Stimulated activated naive CD8-positive, alpha-beta T cell treated with anti-CD3 and anti-CD28 coated beads, Interleukin-15, Interleukin-2, amounts not matched to agents 100 ng/mL and 50 ng/mL, for 24 hours (primary cell): ENCODE data around the gene TMEM184A.

Experiments
- H3K27ac Mint-ChIP-seq: one replicate; pipeline ENCODE4 v1.8.0; 2021; ENCODE audit warnings: mild to moderate bottlenecking, mixed read lengths
- H3K27me3 Mint-ChIP-seq: one replicate; pipeline ENCODE4 v1.8.0; 2021; ENCODE audit warnings: mixed read lengths
- H3K36me3 Mint-ChIP-seq: one replicate; pipeline ENCODE4 v1.8.0; 2021; ENCODE audit warnings: low read depth, mixed read lengths
- H3K4me1 Mint-ChIP-seq: one replicate; pipeline ENCODE4 v1.8.0; 2021; ENCODE audit warnings: low read depth, mixed read lengths
- H3K4me3 Mint-ChIP-seq: one replicate; pipeline ENCODE4 v1.8.0; 2021; ENCODE audit warnings: mild to moderate bottlenecking, mixed read lengths
- H3K9me3 Mint-ChIP-seq: one replicate; pipeline ENCODE4 v1.8.0; 2021; ENCODE audit warnings: mixed read lengths

Gene TMEM184A

DNA sequence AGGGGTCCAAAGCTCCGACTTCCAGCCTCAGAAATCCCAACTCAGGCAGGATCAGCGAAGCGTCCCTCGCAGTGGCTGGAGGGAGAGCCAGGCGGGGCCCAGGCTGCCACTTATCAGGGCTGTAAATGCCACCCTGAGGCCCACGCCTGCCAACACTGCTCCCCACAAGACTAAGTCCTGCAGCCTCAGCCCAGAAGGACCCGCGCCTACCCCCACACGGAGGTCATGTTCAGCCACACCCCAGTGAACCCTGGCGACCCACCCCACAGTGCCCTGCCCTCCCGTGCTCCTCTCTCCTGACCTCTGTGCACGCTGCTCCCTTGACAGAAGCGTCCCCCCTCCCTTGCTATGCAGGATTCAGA, 10.7 kb upstream of the TMEM184A start:
- Mint-ChIP-seq H3K27me3 (no peaks in the 10 kb centered on the region), H3K27ac (no peak overlapping the region), H3K9me3 (no peaks in the 10 kb centered on the region), H3K4me1 (peaks cover 34% of the 10 kb centered on the region), H3K4me3 (no peak overlapping the region), H3K36me3 (peaks cover 28% of the 10 kb centered on the region)

GRCh38 chr7:1564603-1565022, 8.6 kb upstream of the TMEM184A start:
- no peak overlapping the region for H3K27ac Mint-ChIP-seq
- no peaks in the 10 kb centered on the region for H3K27me3 Mint-ChIP-seq
- peaks cover 25% of the 10 kb centered on the region for H3K4me1 Mint-ChIP-seq
- peaks cover 28% of the 10 kb centered on the region for H3K36me3 Mint-ChIP-seq
- no peaks in the 10 kb centered on the region for H3K9me3 Mint-ChIP-seq
- no peak overlapping the region for H3K4me3 Mint-ChIP-seq

DNA sequence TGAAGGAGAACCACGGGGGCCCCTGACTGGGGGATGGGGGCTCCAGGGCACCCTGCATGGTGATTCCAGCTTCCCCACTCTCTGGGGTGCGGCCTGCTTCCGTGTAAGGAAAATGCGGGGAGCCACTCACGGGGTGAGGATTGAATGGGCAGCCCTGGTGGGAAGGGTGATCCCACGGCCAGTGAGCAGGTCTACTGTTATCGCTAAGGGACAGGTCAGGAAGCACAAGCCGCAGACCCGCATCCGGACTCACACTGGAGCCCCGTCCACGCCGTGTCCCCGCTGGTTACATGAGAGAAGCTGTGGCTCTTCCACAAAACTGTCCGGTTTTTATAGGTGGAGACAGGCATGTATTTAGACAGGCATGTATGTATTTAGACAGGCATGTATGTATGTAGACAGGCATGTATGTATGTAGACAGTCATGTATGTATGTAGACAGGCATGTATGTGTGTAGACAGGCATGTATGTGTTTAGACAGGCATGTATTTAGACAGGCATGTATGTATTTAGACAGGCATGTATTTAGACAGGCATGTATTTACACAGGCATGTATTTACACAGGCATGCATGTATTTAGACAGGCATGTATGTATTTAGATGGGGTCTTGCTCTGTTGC, 8.1 kb upstream of the TMEM184A start:
- Mint-ChIP-seq H3K4me1 (peaks cover 23% of the 10 kb centered on the region), H3K36me3 (peaks cover 27% of the 10 kb centered on the region), H3K4me3 (no peak overlapping the region)

GRCh38 chr7:1562597-1563051, 6.6 kb upstream of the TMEM184A start:
- Mint-ChIP-seq H3K4me1 (peaks cover 10% of the 10 kb centered on the region), H3K4me3 (no peak overlapping the region), H3K9me3 (no peaks in the 10 kb centered on the region), H3K27ac (no peak overlapping the region), H3K27me3 (no peaks in the 10 kb centered on the region), H3K36me3 (peaks cover 14% of the 10 kb centered on the region)

More for the DNA sequence above, 8.1 kb upstream of the TMEM184A start:
- Mint-ChIP-seq H3K27me3 (no peaks in the 10 kb centered on the region), H3K27ac (no peak overlapping the region), H3K9me3 (no peaks in the 10 kb centered on the region)

GRCh38 chr7:1562116-1562515, 6.1 kb upstream of the TMEM184A start:
- no peaks in the 10 kb centered on the region for H3K27me3 Mint-ChIP-seq
- H3K4me1 Mint-ChIP-seq, result peaks cover 5% of the 10 kb centered on the region
- no peak overlapping the region for H3K4me3 Mint-ChIP-seq
- H3K36me3 Mint-ChIP-seq, result peaks cover 9% of the 10 kb centered on the region
- H3K27ac Mint-ChIP-seq, result no peak overlapping the region
- no peaks in the 10 kb centered on the region for H3K9me3 Mint-ChIP-seq

DNA sequence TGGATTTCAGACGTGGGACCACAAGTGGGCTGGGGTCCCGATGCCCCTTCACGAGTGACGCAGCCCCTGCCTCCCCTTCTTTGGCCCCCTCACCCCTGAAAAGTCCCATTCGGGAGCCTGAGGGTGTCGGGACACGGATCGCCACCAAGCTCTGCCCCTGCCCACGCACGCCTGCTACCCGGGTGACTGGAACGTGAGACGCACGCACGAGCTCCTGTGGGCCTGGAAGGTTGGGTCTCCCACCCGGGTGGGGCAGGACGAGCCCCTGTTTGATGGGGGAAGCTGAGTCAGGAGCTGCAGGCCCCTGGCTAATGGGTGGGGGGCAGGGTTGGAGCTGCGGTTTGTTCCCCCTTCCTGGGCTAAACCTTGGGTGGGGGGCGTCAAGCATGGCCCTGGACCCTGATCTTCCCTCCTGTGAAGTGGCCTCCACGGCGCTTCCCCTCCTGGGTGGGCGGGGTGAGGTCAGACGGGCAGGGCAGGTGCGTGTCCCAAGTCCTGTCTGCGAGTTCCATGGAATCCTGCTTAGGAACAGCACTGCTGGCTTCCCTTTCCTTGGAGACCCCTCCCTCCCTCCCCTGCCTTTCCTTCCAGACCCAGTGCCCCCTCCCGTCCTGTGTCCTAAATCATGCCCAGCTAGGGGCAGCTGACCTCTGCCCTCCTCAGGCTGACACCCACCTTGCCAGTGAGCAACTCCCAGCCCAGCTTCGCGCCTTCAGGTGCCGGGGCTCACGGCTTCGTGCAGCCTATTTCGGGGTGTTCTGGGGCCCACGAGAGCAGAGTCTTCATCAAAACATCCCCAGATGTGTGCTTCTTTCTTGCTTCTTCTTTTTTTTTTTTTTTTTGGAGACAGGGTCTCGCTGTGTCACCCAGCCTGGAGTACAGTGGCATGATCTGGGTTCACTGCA, 5.3 kb upstream of the TMEM184A start:
- Mint-ChIP-seq H3K9me3 (no peaks in the 10 kb centered on the region), H3K4me1 (no peaks in the 10 kb centered on the region), H3K36me3 (peaks cover 4% of the 10 kb centered on the region), H3K27me3 (no peaks in the 10 kb centered on the region), H3K4me3 (no peak overlapping the region), H3K27ac (no peak overlapping the region)

DNA sequence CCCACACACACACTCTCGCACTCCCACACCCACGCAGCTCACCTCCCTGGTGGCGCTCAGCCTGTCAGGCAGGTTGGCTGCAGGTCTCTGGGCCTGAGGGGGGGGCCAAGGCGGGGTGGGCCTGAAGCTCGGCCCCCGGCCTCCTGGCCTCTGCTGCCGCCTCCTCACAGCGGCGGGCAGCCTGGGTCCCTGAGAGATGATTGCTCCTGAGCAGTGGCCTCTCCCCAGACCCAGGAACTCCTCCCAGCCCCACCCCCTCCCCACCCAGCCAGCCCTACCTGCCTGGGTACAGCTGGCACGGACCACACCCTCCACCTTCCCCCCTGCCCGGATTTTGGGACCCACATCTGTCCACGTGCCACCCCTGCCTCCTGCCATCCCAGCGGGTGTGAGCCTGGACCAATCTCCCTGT, 4.6 kb upstream of the TMEM184A start:
- Mint-ChIP-seq H3K27ac (no peak overlapping the region), H3K36me3 (no peaks in the 10 kb centered on the region), H3K4me3 (no peak overlapping the region), H3K4me1 (no peaks in the 10 kb centered on the region), H3K9me3 (no peaks in the 10 kb centered on the region), H3K27me3 (no peaks in the 10 kb centered on the region)

GRCh38 chr7:1559626-1560590, 3.9 kb upstream of the TMEM184A start:
- Mint-ChIP-seq H3K27ac (no peak overlapping the region), H3K4me3 (no peak overlapping the region), H3K4me1 (no peaks in the 10 kb centered on the region), H3K36me3 (no peaks in the 10 kb centered on the region), H3K9me3 (no peaks in the 10 kb centered on the region), H3K27me3 (no peaks in the 10 kb centered on the region)

DNA sequence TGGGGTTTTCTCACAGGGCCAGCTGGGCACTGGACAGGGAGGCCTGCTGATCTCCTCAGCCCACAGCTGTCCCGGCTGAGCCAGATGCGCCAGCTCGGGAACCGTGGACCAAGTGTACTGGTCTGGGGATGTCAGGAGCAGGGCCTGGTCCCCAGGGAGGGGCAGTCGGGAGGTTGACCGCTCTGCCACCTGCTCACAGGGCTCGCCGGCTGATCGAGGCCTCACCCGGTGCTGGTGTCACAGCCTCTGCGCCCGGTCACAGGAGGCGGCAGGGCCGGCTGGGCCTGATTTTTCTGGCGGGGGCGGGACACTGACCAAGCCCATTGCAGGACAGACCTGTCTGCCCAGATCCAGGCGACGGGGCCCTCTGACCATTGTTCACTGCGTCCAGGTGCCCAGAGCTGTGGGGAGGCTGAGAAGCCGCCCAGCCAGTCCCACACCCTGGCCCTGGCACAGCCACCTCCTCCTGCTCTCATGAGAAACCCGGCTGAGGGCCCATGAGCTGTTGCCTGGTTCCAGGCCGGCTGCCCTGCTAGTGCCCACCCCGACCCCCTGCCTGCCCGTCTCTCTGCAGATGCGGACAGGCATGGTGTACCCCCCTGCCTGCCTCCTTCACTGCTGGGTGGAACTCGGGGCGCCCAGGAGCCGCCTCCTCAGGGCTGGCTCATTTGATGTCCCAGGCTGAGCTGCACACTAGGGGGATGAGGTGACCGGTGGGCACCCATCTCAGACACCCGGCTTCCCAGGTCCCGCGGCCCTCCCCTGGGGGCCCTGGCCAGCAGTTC, 3.0 kb upstream of the TMEM184A start:
- no peaks in the 10 kb centered on the region for H3K9me3 Mint-ChIP-seq
- no peaks in the 10 kb centered on the region for H3K36me3 Mint-ChIP-seq
- H3K27ac Mint-ChIP-seq, result no peak overlapping the region
- H3K4me3 Mint-ChIP-seq, result no peak overlapping the region
- no peaks in the 10 kb centered on the region for H3K4me1 Mint-ChIP-seq
- H3K27me3 Mint-ChIP-seq, result no peaks in the 10 kb centered on the region

- H3K36me3 Mint-ChIP-seq, result no peaks in the 10 kb centered on the region
- H3K9me3 Mint-ChIP-seq, result no peaks in the 10 kb centered on the region
- no peaks in the 10 kb centered on the region for H3K4me1 Mint-ChIP-seq
- H3K27me3 Mint-ChIP-seq, result no peaks in the 10 kb centered on the region
- no peak overlapping the region for H3K27ac Mint-ChIP-seq
- no peak overlapping the region for H3K4me3 Mint-ChIP-seq
Observed at GRCh38 chr7:1558181-1558811, 2.3 kb upstream of the TMEM184A start.

DNA sequence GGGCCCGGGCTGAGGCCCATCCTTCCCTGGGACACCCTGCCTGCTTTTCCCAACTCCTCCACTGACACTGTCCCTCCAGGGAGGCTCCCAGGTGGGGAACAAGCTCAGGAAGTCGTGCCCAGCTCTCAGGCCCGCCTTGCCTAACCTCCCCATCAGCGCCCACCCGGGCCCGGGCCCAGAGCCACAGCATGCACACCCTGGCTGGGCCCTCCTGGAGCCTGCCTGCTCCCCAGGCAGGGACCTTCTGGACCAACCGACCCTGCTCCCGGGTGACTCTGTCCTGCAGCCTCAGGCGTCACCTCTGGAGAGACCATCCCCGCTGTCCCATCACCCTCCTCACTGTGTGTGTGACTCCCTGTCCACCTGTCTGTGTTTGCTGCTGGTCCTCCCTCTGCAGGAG, 1.8 kb upstream of the TMEM184A start:
- no peaks in the 10 kb centered on the region for H3K4me1 Mint-ChIP-seq
- no peak overlapping the region for H3K27ac Mint-ChIP-seq
- no peaks in the 10 kb centered on the region for H3K36me3 Mint-ChIP-seq
- H3K9me3 Mint-ChIP-seq, result no peaks in the 10 kb centered on the region
- no peak overlapping the region for H3K4me3 Mint-ChIP-seq
- no peaks in the 10 kb centered on the region for H3K27me3 Mint-ChIP-seq

GRCh38 chr7:1557006-1557405, 1.0 kb upstream of the TMEM184A start:
- no peaks in the 10 kb centered on the region for H3K27me3 Mint-ChIP-seq
- no peak overlapping the region for H3K27ac Mint-ChIP-seq
- H3K4me3 Mint-ChIP-seq, result no peak overlapping the region
- H3K9me3 Mint-ChIP-seq, result no peaks in the 10 kb centered on the region
- no peaks in the 10 kb centered on the region for H3K36me3 Mint-ChIP-seq
- H3K4me1 Mint-ChIP-seq, result no peaks in the 10 kb centered on the region

DNA sequence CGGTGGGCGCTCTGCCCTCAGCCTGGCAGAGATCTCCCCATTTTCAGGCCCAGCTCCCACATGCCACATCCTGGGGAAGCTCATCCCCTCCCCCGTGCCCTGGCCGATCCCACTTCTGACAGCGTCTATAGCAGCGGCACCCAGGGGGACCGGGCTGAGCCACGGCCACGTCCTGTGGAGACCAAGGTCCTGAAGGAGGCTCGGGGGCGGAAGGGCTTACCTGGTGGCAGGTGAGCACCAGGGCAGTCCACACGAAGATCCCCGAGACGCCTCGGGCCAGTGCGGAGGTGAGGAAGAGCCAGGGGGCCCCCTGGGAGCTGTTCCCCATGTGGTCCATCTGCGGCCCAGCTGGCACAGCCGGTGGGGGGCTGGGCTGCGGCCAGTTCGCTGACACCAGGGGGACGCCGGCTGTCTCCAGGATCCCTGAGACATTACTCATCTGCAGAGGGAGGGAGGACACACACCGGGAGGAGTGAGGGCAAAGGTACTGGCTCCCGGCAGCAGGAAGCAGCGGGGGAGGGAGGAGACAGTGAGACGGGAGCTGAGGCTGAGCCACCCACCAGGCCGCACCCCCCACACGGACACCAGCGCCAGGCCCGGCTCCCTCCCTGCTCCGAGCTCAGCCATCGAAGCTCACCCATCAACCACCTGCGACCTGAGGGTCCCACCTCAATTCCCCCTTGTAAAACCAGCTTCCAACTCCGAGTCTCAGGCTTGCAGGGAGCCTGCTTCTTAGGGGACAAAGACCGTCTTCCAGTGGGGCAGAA, 776 bp downstream of the TMEM184A start:
- Mint-ChIP-seq H3K9me3 (no peaks in the 10 kb centered on the region), H3K27ac (no peak overlapping the region), H3K4me1 (no peaks in the 10 kb centered on the region), H3K36me3 (no peaks in the 10 kb centered on the region), H3K27me3 (no peaks in the 10 kb centered on the region), H3K4me3 (no peak overlapping the region)
